LHCN-M2 (cell line): ENCODE results near the gene ATP7B. TPM values are rescaled to one million over a fixed set of nuclear protein-coding genes. Genes with fewer than 3 reads are reported as not detected.
A peak's percentile ranks its signal among the peaks of the same experiment; 100 is the strongest.

Experiments
- DNase-seq: peaks from one replicate; pipeline ENCODE4 v3.0.0-alpha.2; 2012; ENCODE audit warnings: low read depth
- total RNA-seq: library from RNA; depleted of rRNA; stranded (reverse); fragments of >200 nt; gene quantifications from 2 replicates; pipeline ENCODE4 v1.2.3, GENCODE V29; 2014; rRNA removed

The ATP7B gene
- total RNA-seq, 1 experiment from 2014 or later: 1.8 TPM

GRCh38 chr13:51894239-51894638 is 117.0 kb downstream of the ATP7B start:
- DNase-seq: peak; percentile 29

- no peak for DNase-seq
These were observed 118.6 kb downstream of the ATP7B start for GRCh38 chr13:51892657-51893056.

DNA sequence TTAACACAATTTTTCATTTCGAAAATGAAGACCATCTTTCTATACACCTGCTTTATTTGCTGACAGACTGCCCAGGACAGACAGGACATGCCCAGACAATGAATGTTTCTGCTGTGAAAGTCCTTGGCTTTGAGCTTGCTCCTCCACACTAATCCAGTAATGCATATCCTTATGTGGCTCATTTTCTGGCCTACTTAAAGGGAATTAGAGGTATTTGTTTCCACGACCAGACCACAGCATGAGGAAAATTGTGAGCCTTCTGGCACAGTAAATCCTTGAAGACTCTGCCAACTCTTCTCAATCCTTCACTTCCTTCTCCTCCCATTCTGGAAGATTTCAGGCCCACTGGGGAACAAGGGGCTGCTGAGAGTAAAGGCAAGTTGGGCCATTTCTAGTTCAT is 123.8 kb downstream of the ATP7B start:
- no peak for DNase-seq

- DNase-seq: no peak
These were observed 125.6 kb downstream of the ATP7B start for GRCh38 chr13:51885651-51886050.

DNA sequence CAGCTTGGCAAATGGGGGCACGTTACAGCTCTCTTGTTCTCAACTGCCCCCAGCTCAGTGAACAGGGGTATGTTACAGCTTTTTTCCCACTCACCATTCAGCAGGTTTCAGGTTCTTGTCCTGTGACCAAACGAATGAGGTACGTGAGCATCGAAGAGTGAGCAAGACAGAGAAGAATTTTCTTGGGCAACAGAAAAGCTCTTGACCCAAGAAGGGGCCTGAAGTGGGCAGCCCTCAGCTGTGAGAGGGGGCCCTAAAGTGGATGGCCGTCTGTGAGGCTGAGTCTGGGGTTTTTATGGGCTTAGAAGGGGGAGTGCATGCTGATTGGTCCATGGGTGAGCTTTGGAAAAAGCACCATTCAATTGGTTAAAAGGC is 128.0 kb downstream of the ATP7B start:
- DNase-seq: no peak

Other genes with a start within 250 kb of the ATP7B start
- gene DHRS12, start 207.3 kb downstream of the ATP7B start, total RNA-seq: 3.2 and 3.6 TPM in 2 replicates
- gene TMEM272, start 166.3 kb downstream of the ATP7B start, total RNA-seq: not detected in 2 replicates
- gene CCDC70, start 149.5 kb downstream of the ATP7B start, total RNA-seq: not detected in 2 replicates
- gene ALG11, start 948 bp upstream of the ATP7B start, total RNA-seq: 12.8 and 18.4 TPM in 2 replicates
- 9.6 and 12.2 TPM in 2 replicates for gene UTP14C, start 13.2 kb upstream of the ATP7B start, total RNA-seq
- gene NEK5, start 117.6 kb upstream of the ATP7B start, total RNA-seq: not detected in 2 replicates
- 10.3 and 13.8 TPM in 2 replicates for gene NEK3, start 148.1 kb upstream of the ATP7B start, total RNA-seq